GM12801 (cell line): Measurements from ENCODE around the gene TSPAN18.

Experiments
- CTCF ChIP-seq: IDR thresholded peaks from one replicate; pipeline ENCODE4 v1.5.1; 2011; ENCODE audit warnings: control low read depth; ENCODE audit not compliant: insufficient read length; ENCODE audit errors: extremely low read depth

The TSPAN18 gene

GRCh38 chr11:44832452-44832851, 105.7 kb downstream of the TSPAN18 start:
- TF ChIP-seq CTCF = no peak

GRCh38 chr11:44833221-44833876, 106.6 kb downstream of the TSPAN18 start:
- TF ChIP-seq CTCF = no peak

DNA sequence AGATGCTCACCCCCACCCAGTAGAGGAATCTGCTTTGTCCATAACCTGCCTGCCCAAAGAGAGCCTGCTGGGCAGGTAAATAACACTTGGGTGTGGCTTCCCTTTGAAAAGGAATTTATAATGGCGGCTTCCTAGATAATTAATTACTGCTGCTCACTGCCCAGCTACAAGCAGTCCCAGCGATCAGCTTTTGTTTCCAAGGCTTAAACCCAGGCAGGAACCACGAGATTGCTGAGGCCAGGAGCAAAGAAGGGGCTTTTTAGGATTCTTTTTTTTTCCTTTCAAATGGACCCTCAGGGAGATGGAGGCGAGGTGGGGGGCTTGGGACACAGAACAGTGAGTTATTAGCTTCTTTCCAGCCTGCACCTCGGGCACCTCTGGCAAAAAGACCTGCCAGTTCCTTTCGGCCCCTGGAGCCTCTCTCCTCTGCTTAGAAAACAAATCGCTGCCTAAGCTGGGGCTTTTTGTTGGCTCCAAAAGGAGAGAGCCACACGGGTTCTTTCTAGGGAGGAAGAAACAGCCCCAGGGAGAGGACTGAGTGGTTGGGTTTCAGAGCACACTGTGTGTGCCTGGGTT, 107.2 kb downstream of the TSPAN18 start:
- TF ChIP-seq CTCF = no peak

GRCh38 chr11:44834846-44835245, 108.1 kb downstream of the TSPAN18 start:
- no peak for TF ChIP-seq CTCF

DNA sequence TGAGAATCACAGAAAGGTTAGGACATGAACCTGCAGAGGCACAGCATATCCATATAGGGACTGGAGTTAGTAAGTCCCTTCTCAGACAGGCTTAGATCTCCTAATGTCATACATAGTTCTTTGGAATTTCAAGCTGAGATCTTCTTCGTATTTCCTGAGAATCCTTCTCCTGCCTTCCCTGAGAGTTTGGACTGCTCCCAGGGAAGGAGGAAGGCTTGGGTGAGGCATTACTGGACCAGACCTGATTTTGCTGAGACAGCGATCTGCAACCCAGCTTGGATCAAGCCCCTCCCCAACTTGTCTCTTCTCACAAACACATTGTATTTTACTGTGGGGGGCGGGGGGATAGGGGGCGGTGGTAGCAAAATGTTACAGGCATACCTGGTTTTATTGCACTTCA, 108.5 kb downstream of the TSPAN18 start:
- TF ChIP-seq CTCF = no peak

GRCh38 chr11:44835938-44836337, 109.2 kb downstream of the TSPAN18 start:
- TF ChIP-seq CTCF = no peak

DNA sequence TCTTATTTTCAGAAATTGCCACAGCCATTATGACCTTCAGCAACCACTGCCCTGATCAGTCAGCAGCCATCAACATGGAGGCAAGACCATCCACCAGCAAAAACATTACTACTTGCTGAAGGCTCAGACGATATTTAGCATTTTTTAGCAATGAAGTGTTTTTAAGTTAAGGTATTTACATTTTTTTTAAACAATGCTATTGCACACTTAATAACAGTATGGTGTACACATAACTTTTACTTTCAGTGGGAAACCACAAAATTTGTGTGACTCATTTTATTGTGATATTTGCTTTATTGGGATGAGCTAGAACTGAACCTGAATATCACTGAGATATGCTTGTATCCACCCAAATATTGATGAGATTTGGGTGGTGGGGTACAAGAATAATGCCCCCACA, 110.9 kb downstream of the TSPAN18 start:
- TF ChIP-seq CTCF = no peak
